ENCODE results near the gene P2RX7.

P2RX7 gene

DNA sequence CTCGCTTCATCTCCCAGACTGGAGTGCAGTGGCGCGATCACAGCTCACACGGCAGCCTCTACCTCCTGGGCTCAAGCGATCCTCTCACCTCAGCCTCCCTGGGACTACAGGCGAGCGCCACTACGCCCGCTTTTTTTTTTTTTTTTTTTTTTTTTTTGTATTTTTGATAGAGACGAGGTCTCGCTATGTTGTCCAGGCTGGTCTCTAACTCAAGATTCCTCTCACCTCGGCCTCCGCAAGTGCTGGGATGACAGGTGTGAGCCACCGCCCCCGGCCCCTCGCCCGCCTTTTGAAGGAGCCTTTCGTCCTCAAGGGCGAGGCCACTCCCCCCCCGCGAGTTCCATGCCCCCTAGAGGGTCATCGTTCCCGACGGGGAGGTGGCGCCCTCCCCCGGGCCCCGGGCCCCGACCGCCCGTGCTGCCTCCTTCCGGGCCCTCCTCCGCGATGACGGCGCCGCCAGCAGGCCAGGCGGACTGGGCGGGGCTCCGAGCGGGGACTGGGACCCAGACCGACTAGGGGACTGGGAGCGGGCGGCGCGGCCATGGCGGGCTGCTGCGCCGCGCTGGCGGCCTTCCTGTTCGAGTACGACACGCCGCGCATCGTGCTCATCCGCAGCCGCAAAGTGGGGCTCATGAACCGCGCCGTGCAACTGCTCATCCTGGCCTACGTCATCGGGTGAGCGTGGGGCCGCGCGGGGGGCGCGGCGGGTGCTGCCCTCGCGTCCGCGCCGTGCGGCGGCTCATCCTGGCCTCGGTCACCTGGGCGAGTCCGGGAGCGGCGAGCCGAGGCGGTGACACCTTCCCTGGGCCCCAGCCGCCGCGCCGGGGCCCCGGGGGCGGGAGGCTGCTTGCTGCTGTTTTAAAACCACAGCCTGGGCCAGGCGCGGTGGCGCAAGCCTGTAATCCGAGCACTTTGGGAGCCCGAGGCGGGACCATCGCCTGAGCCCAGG lies 77.2 kb downstream of the P2RX7 start, which contains the start of gene P2RX4:
Gene P2RX4, plus strand, starts transcription at position 506 of the 949 bp plus-strand sequence. Its CDS starts 36 bp downstream, at position 542.
- in situ Hi-C loops (cut with HindIII; ENCODE audit: low sequenced_read_pairs), result no loop called here
- no peak for DNase-seq (ENCODE audit: low read depth)
- TF ChIP-seq, protein P1, sequence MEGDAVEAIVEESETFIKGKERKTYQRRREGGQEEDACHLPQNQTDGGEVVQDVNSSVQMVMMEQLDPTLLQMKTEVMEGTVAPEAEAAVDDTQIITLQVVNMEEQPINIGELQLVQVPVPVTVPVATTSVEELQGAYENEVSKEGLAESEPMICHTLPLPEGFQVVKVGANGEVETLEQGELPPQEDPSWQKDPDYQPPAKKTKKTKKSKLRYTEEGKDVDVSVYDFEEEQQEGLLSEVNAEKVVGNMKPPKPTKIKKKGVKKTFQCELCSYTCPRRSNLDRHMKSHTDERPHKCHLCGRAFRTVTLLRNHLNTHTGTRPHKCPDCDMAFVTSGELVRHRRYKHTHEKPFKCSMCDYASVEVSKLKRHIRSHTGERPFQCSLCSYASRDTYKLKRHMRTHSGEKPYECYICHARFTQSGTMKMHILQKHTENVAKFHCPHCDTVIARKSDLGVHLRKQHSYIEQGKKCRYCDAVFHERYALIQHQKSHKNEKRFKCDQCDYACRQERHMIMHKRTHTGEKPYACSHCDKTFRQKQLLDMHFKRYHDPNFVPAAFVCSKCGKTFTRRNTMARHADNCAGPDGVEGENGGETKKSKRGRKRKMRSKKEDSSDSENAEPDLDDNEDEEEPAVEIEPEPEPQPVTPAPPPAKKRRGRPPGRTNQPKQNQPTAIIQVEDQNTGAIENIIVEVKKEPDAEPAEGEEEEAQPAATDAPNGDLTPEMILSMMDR (IDR thresholded peaks at IDR 0.05; ENCODE audit: low read depth, low read length, missing control alignments), result peak; percentile 11
- H3K4me3 ChIP-seq (ENCODE audit: low read depth, low read length), result peak within 1 kb of the TSS; percentile 59

DNA sequence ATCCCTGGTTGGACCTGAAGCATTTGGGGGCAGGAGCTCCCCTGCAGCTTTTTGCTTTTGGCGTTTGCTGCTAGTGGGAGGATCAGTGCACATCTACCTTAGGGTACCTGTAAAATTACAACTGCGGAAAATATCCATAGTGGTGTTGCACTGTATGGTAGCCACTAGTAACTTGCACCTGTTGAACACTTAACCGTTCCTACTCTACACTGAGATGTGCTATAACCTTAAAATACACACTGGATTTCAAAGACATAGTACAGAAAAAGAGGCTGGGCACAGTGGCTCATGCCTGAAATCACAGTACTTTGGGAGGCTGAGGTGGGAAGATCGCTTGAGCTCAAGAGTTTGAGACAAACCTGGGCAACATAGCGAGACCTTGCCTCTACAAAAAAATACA lies 80.2 kb downstream of the P2RX7 start:
- H3K4me3 ChIP-seq (ENCODE audit: low read depth, low read length), result no peak overlapping the region
- TF ChIP-seq, protein P1 (IDR thresholded peaks at IDR 0.05; ENCODE audit: low read depth, low read length, missing control alignments), result no peak
- in situ Hi-C loops (cut with HindIII; ENCODE audit: low sequenced_read_pairs), result no loop called here

DNA sequence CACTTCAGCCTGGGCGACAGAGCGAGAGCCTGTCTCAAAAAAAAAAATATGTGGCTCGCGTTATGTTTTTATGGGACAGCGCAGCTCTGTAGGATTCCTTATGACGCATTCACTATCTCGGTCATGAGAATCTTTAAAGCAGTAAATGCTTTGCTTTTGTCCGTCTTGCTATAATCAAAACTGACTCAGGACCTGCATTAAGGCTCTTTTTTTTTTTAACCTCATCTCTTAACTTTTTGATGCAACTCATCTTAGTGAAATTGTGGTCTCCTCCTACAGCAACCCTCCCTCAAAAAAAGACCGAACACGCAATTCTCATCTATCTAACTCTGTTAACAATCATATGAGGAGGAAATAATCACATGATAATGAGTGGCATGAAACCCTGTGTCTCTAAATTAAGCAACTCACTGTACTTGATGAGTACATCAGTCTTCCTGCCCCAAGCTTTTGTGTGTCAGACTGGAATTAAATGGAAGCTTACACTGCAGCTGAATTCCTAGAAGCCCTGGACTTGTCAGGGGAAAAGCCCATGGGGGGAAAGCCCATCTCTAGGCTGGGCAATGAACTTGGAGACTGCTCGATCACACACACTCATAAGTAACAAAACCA lies 81.6 kb downstream of the P2RX7 start:
- peak; percentile 16 for DNase-seq (ENCODE audit: low read depth)
- no peak overlapping the region for H3K4me3 ChIP-seq (ENCODE audit: low read depth, low read length)
- TF ChIP-seq, protein P1 (IDR thresholded peaks at IDR 0.05; ENCODE audit: low read depth, low read length, missing control alignments), result no peak
- in situ Hi-C loops (cut with HindIII; ENCODE audit: low sequenced_read_pairs), result no loop called here

More for the DNA sequence above, 80.2 kb downstream of the P2RX7 start:
- no peak for DNase-seq (ENCODE audit: low read depth)

DNA sequence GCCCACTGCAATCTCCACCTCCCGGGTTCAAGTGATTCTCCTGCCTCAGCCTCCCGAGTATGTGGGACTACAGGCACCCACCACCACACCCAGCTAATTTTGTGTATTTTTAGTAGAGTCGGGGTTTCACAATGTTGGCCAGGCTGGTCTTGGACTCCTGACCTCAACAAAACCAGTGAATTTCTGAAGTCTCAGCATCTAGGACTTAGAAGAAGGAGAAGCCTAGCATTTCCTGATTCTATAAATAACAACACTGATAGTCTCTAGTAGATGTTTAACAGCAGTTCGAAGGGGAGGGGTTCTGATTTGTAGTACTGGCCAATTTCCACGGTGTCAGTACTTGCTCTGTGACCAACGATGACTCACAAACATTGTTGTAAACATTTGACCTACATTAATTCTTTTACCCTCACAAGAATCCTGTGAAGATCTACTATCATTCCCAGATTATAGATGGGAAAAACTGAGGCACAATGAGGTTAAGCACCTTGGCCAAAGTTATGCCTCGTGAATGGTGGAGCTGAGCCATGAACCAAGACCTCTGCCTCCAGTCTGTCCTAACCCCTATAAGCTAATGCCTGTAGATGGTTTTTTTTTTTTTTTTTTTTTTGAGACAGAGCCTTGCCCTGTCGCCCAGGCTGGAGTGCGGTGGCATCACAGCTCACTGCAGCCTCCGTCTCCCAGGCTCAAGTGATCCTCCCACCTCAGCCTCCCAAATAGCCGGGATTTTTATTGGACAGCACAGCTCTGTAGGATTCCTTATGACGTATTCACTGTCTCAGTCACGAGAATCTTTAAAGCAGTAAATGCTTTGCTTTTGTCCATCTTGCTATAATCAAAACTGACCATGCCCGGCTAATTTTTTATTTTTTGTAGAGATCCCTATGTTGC lies 82.4 kb downstream of the P2RX7 start:
- in situ Hi-C loops (cut with HindIII; ENCODE audit: low sequenced_read_pairs), result loop anchor here (5.0 kb wide), 1 partner anchor 37 kb away; no protein-coding TSS in a partner anchor
- no peak overlapping the region for H3K4me3 ChIP-seq (ENCODE audit: low read depth, low read length)
- DNase-seq (ENCODE audit: low read depth), result peak; percentile 61
- TF ChIP-seq, protein P1 (IDR thresholded peaks at IDR 0.05; ENCODE audit: low read depth, low read length, missing control alignments), result no peak

DNA sequence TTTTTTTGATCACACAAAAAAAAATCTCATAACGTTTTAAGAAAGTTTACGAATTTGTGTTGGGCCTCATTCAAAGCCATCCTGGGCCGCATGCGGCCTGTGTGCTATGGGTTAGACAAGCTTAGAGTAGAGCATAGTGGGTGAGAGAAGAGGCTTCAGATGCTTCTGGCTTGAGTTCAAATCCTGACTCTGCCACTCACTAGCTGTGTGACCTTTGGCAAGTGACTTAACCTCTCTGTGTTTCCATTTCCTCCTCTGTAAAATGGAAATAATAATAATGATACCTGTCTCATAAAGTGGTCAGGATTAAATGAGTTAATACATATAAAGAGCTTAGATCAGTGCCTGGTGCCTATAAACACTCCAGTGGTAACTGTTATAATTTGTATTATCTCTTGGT lies 83.4 kb downstream of the P2RX7 start:
- DNase-seq (ENCODE audit: low read depth), result no peak
- TF ChIP-seq, protein P1 (IDR thresholded peaks at IDR 0.05; ENCODE audit: low read depth, low read length, missing control alignments), result no peak
- in situ Hi-C loops (cut with HindIII; ENCODE audit: low sequenced_read_pairs), result loop anchor here (5.0 kb wide), 1 partner anchor 36 kb away; no protein-coding TSS in a partner anchor
- H3K4me3 ChIP-seq (ENCODE audit: low read depth, low read length), result no peak overlapping the region

DNA sequence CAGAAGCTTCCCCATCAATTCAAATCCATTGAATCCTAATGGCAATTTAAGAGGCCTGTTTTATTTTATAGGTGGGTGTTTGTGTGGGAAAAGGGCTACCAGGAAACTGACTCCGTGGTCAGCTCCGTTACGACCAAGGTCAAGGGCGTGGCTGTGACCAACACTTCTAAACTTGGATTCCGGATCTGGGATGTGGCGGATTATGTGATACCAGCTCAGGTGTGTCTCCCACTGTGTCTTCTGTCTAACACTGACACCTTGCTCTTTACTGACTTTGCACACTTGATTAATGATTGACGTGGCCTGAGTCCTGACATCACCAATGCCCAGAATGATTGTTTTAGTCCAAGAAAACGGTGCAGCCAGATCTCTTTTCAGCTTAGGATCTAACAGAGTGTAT lies 84.4 kb downstream of the P2RX7 start:
- TF ChIP-seq, protein P1 (IDR thresholded peaks at IDR 0.05; ENCODE audit: low read depth, low read length, missing control alignments), result no peak
- in situ Hi-C loops (cut with HindIII; ENCODE audit: low sequenced_read_pairs), result loop anchor here (5.0 kb wide), 1 partner anchor 35 kb away; no protein-coding TSS in a partner anchor
- no peak overlapping the region for H3K4me3 ChIP-seq (ENCODE audit: low read depth, low read length)
- DNase-seq (ENCODE audit: low read depth), result no peak

All from astrocyte of the cerebellum (primary cell).